ENCODE data around the gene AFDN.

AFDN gene

GRCh38 chr6:167860550-167861226, 34.0 kb downstream of the AFDN start:
- no peak for TF ChIP-seq CTCF (conservative IDR thresholded peaks at IDR 0.05)
- no peak overlapping the region for H3K27ac ChIP-seq

GRCh38 chr6:167861424-167861823, 34.7 kb downstream of the AFDN start:
- H3K27ac ChIP-seq = no peak overlapping the region

GRCh38 chr6:167863897-167864296, 37.2 kb downstream of the AFDN start:
- no peak for TF ChIP-seq CTCF (conservative IDR thresholded peaks at IDR 0.05)
- no peak overlapping the region for H3K27ac ChIP-seq

More at GRCh38 chr6:167861424-167861823, 34.7 kb downstream of the AFDN start:
- no peak for TF ChIP-seq CTCF (conservative IDR thresholded peaks at IDR 0.05)

- no peak overlapping the region for H3K27ac ChIP-seq
- TF ChIP-seq CTCF (conservative IDR thresholded peaks at IDR 0.05) = no peak
Observed at GRCh38 chr6:167866642-167867041, 39.9 kb downstream of the AFDN start.

GRCh38 chr6:167870321-167870720, 43.6 kb downstream of the AFDN start:
- H3K27ac ChIP-seq = no peak overlapping the region
- TF ChIP-seq CTCF (conservative IDR thresholded peaks at IDR 0.05) = no peak

- H3K27ac ChIP-seq = no peak overlapping the region
- no peak for TF ChIP-seq CTCF (conservative IDR thresholded peaks at IDR 0.05)
Observed at GRCh38 chr6:167872538-167873210, 46.0 kb downstream of the AFDN start.

GRCh38 chr6:167877994-167878779, 51.5 kb downstream of the AFDN start:
- H3K27ac ChIP-seq = no peak overlapping the region
- no peak for TF ChIP-seq CTCF (conservative IDR thresholded peaks at IDR 0.05)
